Measurements from ENCODE around the gene RNF43.

RNF43 gene

GRCh38 chr17:58417300-58418092 is at the start of gene RNF43:
TSS of gene RNF43 (minus strand) at chr17:58417534. CDS start at chr17:58415577, 1,957 bp downstream.
- DNase-seq, result peak in 57 of 58 donors; percentile 5 to 92 (median 64)

GRCh38 chr17:58455491-58455890 is 38.2 kb upstream of the RNF43 start:
- DNase-seq, result no peak

GRCh38 chr17:58452738-58453137 is 35.4 kb upstream of the RNF43 start:
- no peak for DNase-seq

- DNase-seq, result peak in 26 of 58 donors; percentile 1 to 29 (median 5)
Observed at GRCh38 chr17:58447039-58447975, 30.0 kb upstream of the RNF43 start.

- DNase-seq, result no peak
Observed at GRCh38 chr17:58446086-58446485, 28.8 kb upstream of the RNF43 start.

GRCh38 chr17:58436805-58437239 is 19.5 kb upstream of the RNF43 start:
- DNase-seq, result no peak

- no peak for DNase-seq
Observed at GRCh38 chr17:58436245-58436644, 18.9 kb upstream of the RNF43 start.

- no peak for DNase-seq
Observed at GRCh38 chr17:58432806-58433573, 15.7 kb upstream of the RNF43 start.

- DNase-seq, result no peak
Observed at GRCh38 chr17:58427807-58428206, 10.5 kb upstream of the RNF43 start.

GRCh38 chr17:58421711-58422110 is 4.4 kb upstream of the RNF43 start:
- DNase-seq, result no peak

- no peak for DNase-seq
Observed at GRCh38 chr17:58420827-58421226, 3.5 kb upstream of the RNF43 start.

- no peak for DNase-seq
Observed at GRCh38 chr17:58416937-58417299, 416 bp downstream of the RNF43 start.

- no peak for DNase-seq
Observed at GRCh38 chr17:58416396-58416795, 938 bp downstream of the RNF43 start.

- peak in 4 of 58 donors; percentile 0 to 14 (median 2) for DNase-seq
Observed at GRCh38 chr17:58415371-58416055, 1.8 kb downstream of the RNF43 start.

GRCh38 chr17:58414596-58414997 is 2.7 kb downstream of the RNF43 start:
- DNase-seq, result no peak

- no peak for DNase-seq
Observed at GRCh38 chr17:58413684-58414083, 3.6 kb downstream of the RNF43 start.

- no peak for DNase-seq
Observed at GRCh38 chr17:58412961-58413586, 4.3 kb downstream of the RNF43 start.

- DNase-seq, result no peak
Observed at GRCh38 chr17:58412064-58412703, 5.2 kb downstream of the RNF43 start.

GRCh38 chr17:58411408-58411894 is 5.9 kb downstream of the RNF43 start:
- no peak for DNase-seq

Measured in anterior cingulate cortex (tissue), 58 donors.